ENCODE measurements around the gene ESYT1.

The ESYT1 gene

DNA sequence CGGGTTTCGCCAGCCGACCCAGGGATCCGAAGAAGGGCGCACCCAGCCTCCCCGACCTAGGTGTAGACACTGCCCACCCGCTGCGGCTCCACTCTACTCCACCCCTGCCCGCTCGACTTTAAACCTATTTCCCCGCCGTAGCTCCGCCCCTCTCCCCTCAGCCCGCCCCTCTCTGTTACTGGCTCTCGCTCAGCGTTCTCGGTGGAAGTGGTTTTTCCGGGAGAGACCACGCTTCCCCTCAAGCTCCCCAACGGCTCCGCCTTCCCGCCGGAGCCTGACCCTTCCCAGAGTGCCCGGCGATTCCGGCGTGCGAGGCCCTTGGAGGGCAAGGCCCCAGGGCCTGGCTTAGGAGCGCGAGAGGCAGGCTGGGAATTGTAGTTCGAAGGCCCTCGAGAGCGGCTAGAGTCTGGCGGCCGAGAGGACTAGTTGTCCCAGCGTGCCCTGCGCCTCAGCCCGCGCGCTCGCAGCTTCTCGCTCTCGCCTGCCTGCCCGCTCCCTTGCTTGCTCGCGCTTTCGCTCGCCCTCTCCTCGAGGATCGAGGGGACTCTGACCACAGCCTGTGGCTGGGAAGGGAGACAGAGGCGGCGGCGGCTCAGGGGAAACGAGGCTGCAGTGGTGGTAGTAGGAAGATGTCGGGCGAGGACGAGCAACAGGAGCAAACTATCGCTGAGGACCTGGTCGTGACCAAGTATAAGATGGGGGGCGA is 23.8 kb upstream of the ESYT1 start, which contains the start of gene PA2G4:
PA2G4 (plus strand) TSS at position 451 of the 706 bp plus-strand sequence; CDS start at position 630, 179 bp downstream.
- peak; percentile 66 to 99 (median 95) for DNase-seq

DNA sequence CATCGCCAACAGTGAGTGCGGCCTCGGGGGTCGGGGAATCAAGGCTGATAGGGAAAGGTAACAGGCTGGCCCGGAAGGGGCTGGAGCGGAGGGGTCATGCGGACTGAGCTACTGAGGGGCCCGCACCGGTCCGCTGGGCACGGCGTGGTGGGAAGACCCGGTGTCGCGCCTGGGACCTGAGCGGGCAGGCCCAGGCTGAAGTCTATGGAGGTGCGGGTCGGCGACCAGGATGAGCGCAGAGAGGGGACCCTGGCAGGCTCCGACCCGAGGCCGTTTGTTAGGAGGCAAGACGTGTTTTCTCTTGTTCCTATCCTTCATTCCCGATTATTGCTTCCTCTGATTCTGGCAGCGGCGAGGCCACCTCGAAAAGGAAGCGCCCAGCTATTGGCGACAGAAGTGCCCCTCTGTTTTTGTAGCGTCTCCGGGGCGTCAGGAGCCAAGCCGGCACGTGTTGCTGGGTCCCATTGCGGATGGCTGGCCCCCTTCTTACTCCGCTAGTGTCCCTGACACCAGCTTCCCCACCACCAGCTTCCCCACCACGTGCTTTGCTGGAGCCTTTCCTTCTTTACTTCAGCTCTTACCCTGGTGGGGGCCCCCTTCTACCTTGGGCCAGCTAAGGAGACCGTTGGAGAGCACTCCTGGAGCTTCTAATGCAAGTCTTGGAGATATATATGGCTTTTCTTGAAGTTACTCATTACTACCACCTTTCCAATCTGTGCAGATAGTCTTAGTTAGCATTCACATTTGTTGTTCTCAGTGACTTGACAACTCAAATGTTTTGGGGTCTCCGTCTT is 23.1 kb upstream of the ESYT1 start:
- peak in 6 of 58 donors; percentile 12 to 60 (median 38) for DNase-seq

DNA sequence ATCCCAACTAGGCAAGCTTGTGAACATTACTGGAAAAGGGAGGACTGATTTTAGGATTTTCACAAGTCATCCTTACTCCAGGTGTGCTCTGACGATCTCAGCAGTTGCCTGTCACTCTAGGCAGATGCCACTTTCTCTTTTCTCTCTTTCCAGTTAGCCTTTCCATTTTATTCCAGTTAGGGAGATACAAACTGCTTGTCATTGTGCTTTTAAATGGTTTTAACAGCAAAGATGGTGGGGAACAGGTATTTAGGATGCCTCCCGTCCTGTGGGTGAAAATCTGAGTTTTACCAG is 22.5 kb upstream of the ESYT1 start:
- DNase-seq = no peak

DNA sequence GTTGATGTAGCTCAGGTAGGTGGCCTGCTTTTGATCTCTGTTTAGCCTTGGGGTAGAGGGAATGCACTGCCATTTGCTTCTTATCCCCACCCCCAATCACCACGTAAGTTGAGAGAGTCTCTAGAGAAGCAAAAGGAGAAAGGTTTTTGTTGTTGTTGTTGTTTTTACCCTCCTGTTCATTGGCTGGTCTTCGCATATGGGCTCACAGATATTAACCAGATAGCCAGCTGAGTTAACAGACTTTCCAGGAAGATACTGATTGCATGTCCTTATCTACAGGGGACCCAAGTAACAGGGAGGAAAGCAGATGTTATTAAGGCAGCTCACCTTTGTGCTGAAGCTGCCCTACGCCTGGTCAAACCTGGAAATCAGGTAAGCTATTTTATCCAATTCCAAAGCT is 20.8 kb upstream of the ESYT1 start:
- DNase-seq = no peak

DNA sequence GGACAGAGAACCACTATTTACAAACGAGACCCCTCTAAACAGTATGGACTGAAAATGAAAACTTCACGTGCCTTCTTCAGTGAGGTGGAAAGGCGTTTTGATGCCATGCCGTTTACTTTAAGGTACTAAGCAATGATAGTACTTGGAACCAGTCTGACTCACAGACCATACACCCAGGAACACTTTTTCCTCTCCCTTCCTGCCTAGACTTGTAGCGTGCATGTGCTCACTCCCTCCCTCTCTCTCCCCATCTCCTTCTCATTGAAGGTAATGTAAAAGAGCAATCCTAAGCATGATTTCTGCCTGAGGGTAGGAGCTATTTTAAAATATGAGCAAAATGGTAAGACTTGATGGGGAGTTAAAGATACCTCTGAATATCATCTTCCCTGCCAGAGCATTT is 17.5 kb upstream of the ESYT1 start:
- no peak for DNase-seq

DNA sequence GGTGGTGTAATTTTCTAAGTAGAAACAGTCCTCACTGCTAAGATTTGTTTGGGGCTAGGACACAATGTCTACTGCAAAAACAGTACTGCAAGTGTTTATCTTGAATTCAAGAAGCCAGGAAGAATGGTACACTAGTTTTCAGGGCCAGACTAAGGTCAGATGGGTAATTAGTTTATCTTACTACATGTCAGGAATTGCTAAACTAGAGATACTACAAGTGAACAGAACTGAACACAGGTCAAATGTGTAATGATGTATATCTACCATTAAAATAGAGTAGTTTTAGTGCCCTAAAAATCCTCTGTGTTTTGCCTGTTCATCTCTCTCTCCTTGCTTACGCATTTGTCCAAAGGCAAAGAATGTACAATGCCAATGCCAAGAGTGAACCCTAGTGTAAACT is 14.0 kb upstream of the ESYT1 start:
- DNase-seq = no peak

DNA sequence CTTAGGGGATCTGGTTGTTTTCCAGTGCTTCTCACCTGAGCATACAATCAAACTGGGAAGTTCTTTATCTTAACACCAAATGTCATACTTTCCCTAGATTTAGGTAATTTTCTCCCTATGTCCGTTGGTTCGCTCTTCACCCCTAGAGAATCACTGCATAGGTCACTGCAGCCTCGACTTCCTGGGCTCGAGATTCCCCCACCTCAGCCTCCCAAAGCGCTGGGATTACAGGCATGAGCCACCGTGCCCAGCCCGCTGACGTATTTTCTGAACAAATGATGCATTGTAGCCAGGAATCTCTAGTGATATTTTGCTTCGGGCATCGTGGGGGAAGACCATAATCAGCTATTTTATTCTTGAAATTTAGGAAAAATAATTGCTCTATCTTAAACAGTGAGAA is 12.7 kb upstream of the ESYT1 start:
- DNase-seq = peak in 5 of 58 donors; percentile 3 to 7 (median 4)

DNA sequence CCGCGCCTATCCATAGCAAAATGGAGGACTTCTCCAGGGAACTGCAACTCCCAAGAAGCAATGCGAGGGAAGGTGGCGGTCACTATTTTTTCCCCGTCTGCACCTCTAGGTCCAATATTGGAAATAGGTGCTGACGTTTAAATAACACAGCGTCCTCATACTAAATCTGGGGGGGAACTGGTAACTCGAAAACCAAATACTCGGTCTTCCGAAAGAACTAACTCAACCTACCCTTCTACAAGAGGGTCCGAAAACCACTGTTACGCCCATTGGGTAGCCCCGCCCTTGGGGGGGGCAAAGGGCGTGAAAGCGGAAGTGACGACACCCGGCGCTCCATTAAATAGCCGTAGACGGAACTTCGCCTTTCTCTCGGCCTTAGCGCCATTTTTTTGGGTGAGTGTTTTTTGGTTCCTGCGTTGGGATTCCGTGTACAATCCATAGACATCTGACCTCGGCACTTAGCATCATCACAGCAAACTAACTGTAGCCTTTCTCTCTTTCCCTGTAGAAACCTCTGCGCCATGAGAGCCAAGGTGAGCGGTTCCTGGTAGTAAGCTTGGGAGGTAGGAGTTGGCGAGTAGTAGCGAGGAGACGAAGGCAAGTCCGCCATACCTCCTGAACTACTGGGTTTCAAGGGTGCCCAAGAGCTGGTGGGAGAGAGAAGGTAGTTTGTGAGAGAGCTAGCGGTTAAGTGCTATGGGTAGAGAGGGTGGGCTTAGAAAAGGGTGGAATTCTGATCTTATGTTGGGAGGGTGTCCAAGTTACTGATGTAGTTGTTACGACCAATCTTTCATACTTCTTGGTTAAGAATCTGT is 11.6 kb upstream of the ESYT1 start, which contains the start of gene RPL41:
RPL41 (plus strand) TSS at position 367 of the 815 bp plus-strand sequence.
- peak; percentile 13 to 97 (median 89) for DNase-seq

DNA sequence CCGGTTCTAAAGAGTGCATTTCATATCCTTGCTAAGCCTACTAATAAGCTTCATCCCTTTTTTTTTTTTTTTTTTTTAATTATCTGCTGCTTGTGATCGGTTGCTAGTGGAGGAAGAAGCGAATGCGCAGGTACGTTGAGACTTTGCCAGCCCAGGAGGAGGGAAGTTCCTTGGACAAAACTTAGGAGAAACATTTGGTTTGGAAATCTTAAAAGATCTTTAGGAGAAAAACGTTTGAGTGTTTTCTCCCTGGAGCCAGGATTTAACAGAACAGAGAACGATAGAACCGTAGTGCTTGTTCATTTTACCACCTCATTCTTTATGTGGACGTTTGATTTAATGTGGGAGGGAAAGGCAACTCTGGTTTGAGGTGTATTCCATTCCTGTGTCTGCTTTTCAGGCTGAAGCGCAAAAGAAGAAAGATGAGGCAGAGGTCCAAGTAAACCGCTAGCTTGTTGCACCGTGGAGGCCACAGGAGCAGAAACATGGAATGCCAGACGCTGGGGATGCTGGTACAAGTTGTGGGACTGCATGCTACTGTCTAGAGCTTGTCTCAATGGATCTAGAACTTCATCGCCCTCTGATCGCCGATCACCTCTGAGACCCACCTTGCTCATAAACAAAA is 10.9 kb upstream of the ESYT1 start:
- DNase-seq = peak in 1 of 58 donors; percentile 2

DNA sequence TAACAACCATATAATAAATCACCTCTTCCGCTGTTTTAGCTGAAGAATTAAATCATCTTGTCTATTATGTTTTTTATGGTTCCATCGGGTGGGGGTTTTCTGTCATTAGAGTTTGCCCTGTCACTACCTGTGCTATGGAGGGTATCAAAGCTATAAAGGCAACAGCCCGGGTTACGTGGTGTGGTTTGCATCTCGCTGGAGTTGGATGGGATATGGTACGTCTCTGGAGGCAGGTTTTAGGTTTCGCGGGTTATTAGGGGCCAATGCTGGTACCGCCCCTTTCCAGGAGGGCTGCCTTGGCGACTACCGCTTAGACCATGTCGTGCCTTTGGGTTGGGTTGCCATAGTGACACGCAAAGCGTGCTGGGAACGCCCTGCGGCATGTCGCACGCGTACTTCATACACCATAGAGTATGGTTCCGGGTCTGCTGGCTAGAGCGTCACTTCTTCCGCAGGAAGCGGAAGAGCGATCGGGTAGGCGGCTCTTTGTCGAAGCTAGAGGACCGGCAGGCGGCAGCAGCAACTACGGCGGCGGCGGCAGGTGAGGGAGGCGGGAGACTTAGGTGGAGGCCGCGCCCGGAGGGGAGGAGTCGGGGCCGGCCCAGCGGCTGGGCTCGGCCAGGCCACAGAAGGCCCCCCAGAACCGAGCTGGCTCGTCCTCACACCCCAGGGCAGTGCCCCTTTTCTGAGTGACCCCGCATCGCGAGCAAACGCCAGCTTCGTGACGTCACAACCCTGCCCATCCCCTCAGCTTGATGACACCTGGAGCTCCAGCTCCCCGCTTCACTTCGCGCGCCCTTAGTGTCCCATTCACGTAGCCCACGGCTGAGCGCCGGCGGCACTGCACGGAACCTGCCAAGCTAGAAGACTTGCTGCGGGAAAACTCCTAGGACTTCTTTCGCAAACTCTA is 10.0 kb upstream of the ESYT1 start, which contains the start of gene ZC3H10:
ZC3H10 (plus strand) TSS at position 489 of the 910 bp plus-strand sequence. CDS start 2,297 bp downstream, outside the sequence.
- peak; percentile 75 to 98 (median 95) for DNase-seq

DNA sequence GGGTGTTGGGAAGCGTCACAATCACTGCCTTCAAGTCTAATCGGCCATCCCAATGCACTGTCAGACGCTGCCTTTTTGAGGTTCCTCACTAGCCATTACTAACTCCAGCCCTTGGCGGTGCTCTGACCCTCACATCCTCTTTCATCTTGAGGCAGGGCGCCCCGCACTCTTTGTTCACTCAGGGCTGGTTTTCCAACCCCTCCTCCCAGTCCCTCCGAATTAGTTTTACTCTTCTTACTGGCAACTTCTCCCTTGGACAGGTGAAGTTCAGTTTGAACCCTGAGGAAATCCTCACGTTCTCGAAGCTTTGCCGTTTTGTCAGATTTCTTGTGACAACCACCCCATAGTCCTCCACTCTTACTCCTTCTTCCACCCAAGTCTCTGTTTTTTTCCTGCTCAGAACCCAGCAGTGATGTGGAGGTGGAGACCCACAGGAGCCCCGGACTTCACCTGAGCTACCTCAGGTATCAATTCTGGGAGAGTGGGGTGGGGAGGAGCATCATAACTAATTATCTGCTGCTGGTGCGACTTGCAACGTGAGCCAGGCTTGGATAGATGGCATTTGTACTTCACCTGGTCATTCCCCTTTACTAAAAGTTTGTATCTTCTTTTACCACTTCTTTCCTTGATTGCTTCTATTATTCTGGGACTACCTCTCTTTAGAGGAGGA is 9.2 kb upstream of the ESYT1 start:
- DNase-seq = no peak

DNA sequence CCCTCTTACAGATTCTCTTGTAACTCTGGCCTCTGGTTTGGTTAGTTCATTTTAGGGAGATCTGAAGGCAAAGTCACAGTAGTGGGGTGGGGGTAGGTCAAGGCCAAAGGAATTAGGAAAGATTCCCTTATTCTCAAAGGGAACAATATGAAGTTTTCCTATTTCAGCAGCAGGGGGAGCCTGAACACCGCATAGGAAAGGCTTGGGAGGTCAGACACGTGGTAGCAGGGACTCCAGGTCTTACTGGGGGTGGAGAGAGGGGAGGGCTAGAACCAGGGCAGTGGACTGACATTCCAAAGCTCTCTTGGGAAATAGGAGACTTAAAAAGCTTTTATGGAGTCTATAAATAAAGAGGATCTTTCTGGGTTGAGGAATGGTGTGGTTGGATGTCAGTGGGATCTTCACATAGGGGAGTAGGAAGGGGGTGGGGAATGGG is 8.7 kb upstream of the ESYT1 start:
- DNase-seq = peak in 41 of 58 donors; percentile 1 to 65 (median 27)

DNA sequence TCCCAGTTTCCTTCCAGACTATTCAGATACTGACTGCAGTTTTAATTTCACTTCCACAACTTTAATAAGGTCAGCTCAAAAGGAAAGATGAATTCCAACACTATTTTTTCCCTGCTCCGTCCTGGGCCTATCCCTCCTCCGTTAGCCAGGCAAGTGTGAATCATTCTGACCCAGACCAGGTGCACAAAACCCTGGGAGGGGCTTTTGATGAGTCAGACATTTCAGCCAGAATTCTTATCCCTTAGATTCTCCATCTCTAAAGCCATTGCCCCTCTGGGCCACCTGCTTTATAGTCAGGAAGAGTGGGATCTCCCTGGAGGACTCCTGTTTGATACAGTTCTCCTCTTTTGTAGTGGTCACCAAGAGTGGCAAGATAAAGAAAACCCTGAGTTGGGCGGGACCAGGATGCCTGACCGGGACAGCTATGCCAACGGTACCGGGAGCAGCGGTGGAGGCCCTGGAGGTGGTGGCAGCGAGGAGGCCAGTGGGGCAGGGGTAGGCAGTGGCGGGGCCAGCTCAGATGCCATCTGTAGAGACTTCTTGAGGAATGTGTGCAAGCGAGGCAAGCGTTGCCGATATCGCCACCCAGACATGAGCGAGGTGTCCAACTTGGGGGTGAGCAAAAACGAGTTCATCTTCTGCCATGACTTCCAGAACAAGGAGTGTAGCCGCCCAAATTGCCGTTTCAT is 7.8 kb upstream of the ESYT1 start:
- no peak for DNase-seq

DNA sequence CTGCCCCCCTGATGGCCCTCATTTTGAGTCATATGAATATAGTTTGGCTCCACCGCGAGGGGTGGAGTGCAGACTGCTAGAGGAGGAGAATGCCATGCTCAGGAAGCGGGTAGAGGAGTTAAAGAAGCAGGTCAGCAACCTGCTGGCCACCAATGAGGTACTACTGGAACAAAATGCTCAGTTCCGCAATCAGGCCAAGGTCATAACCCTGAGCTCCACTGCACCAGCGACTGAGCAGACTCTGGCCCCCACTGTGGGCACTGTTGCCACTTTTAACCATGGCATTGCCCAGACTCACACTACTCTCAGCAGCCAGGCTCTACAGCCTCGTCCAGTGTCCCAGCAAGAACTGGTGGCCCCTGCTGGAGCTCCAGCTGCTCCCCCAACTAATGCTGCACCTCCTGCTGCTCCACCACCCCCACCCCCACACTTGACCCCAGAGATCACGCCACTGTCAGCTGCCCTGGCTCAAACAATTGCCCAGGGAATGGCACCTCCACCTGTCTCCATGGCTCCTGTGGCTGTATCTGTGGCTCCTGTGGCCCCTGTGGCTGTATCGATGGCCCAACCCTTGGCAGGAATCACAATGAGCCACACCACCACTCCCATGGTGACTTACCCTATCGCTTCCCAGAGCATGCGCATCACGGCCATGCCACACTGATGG is 6.7 kb upstream of the ESYT1 start:
- DNase-seq = no peak

DNA sequence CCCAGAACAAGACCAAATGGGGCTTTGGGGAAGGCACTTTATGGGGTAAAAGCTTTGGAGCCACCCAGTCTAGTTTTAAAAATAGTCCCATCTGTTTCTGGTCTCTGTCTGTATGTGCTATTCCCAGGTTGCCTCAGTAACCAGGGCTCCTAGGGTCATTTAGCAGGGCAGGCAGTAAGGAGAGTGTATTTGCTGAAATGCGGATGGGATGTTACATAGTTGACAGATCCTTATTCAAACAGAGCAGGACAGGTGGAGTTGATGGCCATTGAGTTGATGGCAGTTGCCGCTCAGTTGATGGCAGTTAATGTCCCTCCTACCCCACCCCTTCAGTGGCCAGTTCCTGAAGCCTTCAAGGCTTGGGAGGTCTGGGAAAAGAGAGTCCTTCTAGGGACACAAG is 5.4 kb upstream of the ESYT1 start:
- no peak for DNase-seq

DNA sequence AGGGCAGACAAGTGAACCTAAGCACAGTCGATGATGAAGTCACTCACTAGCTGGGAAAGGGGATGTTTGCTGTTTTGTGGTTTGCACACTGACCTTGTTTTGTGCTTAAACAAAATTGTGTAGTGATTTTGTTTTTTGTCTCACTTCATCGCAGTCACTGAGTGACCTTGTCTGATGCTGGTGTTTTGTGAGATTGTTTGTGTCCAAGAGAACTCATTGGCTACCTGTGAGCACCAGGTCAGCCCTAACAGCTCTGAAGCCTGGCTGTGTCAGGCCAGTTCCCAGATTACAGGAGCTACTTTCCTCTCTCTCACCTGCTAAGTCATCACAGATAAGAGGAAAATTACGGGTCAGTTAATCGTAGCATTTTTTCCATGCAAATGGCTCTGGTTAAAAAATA is 3.9 kb upstream of the ESYT1 start:
- no peak for DNase-seq

DNA sequence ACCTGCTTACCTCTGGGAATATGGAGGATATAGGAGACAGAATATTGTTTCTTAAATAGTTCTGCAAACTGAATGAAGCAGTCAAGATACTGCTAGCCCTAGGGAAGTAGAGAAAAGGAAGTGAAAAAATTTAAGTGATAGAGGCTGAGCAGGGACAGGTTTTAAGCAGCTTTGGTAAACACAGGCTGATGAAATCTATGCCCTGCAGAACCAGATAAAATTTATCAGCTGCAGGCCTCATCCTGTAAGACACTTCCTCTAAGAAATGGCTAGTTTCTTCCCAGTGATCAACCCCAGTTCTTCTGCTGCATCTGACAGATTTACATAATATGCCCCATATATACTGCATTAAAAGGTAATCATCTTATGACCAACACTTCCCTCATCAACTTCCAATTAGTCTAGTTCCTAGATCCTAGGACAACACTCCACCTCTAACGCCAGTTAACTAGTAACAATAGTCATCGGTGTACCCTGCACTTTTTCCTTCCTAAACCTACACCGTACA is 1.3 kb upstream of the ESYT1 start:
- DNase-seq = no peak

DNA sequence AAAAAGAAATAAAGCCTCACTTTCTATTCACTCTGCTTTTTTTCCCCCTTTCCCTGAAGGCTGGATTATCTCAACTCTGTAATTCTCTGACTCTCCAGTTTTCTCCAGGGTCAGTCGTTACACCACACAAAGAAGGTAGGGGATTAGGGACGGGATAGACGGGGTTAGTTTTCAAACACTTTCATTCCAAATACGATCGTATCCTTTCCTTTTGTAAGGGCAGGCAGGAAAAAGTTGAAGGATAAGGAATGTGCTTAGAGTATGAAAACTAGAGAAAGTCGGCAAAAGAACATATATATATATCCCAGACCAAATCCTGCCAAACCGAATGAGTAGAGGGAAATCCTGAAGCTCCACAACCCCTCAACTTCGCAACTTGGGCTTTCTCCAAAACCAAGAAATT is 581 bp upstream of the ESYT1 start:
- no peak for DNase-seq

All from anterior cingulate cortex (tissue), 58 donors.